Inferior parietal cortex (tissue), 1 donor: ENCODE results near the gene SETBP1.

Source experiments
- DNase-seq: peaks from one replicate; pipeline ENCODE4 v3.0.0-alpha.2; 2016; ENCODE audit errors: extremely low spot score

The SETBP1 gene

GRCh38 chr18:45066886-45067285, 386.2 kb downstream of the SETBP1 start:
- no peak for DNase-seq

DNA sequence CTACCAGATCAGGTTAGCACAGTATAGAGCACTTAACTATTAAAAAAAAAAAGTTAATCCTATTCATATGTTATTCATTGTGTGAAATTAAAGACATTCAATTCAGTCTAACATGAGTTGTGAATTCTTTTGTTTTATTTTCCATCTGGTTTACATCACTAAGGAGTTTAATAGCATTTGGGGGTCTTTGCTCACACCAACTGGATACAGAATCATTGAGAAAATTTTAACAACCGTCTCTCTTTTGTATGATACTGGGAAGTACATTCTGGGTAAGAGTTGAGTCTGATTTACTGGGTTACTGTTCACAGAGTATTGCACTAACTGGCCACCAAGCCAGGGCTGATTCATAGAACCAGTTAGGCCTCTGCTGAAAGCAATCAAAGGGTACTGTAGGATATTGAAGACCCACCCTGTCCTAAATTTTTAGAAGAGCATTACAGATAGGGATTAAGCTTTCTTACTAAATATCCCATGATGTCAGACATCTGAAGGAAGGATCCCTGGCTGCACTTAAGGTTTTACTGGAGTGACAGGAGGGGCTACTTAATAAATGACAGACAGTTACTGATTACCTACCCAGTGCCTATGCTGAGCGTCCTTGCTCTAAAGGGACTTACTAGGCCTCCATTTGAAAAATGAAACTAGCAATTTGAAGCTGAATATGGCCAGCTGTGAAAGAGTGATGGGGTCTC, 387.9 kb downstream of the SETBP1 start:
- DNase-seq: no peak

DNA sequence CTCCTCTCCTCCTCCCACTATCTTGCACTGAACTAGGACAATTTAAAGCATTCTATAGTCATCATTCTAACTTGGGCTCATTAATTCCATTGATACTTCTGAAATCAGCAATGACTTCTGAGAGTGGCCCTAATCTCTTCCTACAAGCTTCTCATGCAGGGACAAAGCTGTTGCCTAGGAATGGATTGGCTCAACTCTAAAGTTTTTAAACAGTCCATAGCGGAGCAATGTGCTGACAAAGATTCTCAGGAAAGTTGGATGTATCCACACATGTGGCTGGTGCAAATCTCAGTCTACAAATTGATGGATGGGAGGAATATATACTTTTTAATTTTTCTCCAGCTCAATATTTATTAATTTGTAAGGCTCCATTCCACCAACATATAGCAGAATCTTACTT, 388.9 kb downstream of the SETBP1 start:
- no peak for DNase-seq

DNA sequence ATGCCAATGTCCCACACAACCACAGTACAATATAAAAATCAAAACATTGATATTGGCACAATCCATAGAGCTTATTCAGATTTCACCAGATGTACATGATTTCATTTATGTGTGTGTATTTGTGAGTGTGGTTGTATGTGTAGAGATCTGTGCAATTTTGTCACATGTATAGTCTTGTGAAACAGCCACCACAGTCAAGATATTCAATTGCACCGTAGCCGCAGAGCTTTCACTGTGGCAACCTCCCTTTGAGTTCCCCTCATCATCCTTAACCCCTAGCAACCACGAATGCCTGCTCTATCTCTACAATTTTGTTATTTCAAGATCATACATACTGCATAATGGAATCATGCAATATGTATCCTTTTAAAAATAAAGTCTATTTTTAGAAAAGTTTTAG, 391.3 kb downstream of the SETBP1 start:
- no peak for DNase-seq

DNA sequence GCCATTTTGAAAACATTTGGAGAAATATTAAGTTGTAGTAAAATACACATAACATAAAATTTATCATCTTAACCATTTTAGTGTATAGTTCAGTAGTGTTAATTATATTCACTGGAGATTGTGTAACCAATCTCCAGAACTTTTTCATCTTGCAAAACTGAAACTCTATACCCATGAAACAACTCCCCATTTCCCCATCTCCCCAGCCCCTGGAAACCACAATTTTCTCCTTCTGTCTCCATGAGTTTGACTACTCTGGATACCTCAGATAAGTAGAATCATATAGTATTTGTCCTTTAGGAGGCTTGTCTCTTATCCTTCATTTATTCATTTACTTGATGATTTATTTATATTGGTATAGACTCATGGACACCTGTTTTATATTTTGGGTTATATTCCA, 392.9 kb downstream of the SETBP1 start:
- DNase-seq: no peak

DNA sequence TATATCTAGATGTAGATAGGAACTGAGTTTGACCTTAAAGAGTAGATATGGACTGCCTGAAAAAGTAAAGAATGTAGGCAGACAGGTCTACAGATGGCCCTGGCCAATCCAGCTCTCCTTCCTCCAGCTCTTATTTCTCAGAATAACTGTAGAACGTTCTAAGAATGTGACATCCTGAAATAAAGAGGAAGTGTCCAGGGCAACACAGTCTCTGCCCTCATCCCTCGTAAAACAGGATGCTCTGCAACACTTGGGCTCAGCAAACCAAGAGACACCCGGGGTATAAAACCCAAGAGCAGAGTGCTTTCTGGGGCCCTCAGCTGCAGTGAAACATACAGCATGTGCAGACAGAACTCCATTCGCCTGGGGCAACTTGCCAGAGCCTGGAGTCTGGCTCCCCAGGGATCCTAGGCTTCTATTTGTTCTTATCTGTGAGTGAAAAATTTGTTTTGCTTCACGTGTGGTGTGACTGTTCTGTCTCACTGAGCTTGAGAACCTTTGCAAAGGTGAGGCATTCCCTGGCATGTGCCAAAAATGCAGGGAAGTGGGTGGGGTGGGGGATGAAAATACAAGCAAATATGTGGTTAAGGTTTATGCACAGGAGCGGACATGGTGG, 401.0 kb downstream of the SETBP1 start:
- no peak for DNase-seq

GRCh38 chr18:45083226-45083855, 402.7 kb downstream of the SETBP1 start:
- DNase-seq: no peak

DNA sequence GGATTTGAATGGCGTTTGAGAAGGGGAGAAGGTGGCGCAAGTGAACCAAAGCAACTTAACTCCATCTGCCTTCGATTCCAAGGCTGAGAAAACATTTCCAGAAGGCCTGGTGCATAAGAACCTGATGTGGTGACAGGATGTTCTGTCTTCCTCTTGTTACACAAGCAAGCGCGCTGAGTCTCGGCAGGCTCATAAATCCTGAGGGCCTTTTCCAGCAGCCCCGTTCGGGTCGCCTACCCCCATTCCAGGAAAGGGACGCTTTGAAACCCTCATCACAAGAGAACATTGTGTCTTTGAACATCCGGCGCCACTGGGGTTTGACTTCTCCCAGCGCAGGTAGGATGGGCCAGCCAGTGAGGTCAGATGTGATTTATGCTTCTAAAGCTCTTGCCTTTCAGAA, 403.5 kb downstream of the SETBP1 start:
- no peak for DNase-seq

GRCh38 chr18:45085916-45086624, 405.4 kb downstream of the SETBP1 start:
- DNase-seq: no peak

DNA sequence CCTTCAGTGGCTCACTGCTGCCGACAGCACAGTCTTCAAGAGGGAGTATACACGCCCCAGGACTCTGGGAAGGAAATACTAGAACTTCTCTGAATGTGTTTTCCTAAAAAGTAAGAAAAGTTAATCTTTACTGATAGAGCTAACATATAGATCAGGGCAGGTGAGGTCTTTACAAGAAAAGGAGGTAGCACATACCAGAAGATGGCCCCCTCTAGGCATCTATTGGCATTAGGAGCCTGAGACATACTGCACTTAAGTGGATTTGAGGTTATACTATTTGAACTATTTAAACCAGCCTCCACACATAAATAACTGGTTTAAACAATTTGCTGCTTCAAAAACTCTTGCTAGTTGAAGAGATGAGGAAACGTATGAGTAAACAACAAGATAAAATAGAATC, 406.1 kb downstream of the SETBP1 start:
- no peak for DNase-seq

GRCh38 chr18:45090526-45091140, 409.9 kb downstream of the SETBP1 start:
- no peak for DNase-seq

DNA sequence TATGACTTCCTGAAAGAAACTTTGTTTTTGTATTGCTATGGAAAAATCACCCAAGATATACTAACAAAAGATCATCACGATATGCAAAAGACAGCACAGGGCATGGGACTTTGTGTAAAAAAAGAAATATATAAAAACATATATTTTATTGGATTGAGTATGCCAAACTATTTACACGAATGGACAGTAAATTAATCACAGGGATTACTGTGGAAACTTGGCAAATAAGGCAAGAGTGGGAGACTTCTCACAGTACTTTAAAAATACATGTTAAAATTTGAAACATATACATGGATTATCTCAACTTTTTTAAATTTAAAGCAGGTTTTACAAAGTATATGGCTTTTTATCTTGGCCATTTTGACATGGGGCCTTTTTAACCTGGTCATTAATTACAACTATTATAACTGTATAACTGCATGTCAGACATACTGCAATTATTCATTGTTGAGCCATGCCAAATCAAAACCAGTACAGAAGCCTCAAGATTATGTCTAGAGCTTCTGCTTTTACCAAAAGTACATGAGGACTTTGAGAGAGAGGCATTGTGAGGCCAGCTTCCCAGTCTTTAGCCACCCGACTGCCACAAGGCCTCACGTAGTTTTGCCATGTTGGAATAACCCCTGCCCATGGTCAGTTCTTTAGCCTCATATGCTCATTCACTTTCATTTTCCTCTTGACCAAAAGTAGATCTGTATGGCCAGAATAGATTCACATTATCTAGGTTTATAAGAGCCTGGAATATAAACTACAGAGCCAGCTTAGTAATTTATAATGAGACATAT, 419.8 kb downstream of the SETBP1 start:
- no peak for DNase-seq

DNA sequence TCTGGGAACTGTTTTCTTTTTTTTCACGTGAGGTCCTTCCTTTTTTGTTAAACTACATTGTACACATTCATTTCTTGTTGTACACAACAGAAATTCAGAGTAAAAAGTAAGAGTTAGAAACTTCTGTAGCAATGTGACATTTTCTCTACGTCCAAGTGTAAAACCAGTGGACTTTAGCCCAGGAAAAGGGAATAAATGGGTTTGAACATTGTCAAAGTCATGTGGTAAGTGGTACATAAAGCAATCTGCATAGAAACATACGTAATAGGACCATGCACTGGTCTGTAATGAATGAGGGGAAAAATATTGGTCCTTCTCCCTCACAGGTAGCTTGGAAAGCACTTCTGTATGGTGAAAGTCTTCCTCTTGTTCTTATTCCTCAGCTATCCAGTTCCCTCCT, 421.4 kb downstream of the SETBP1 start:
- no peak for DNase-seq

- DNase-seq: no peak
These were observed 422.2 kb downstream of the SETBP1 start for GRCh38 chr18:45102863-45103262.

GRCh38 chr18:45103319-45104048, 422.8 kb downstream of the SETBP1 start:
- DNase-seq: no peak

DNA sequence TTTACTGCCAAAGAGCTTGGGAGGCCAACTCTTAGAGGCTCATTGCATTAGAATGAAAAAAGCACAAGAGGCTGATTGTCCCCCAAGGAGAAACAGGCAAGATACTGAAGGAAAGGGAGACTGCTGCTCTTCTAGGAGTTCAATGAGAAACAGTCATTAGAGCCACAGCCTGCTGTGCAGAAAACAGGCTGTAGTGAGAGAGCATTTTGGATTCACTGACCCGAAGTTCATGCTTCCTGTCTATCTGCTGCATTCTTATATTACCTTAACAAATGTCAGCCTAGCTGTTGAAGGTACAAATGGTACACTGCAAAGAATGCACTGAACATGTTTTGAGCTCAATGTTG, 423.3 kb downstream of the SETBP1 start:
- no peak for DNase-seq

DNA sequence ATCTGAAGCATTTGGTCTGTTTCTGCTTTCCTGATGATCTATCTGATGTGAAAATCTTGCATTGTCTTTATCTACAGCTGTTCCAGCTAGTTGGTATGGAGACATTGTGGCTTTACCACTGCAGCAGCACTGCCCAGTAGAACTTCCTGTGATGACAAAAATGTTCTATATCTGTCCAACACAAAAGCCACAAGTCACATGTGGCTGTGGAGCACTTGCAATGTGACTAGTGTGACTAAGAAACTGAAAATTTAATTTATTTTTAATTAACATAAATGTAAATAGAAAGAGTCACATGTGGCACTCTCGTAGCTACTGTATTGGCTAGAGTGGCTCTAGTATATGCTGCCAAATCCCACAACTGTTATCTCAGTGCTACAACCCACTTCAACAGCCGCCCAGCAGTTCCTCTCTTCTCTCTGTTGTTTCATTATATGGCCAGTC, 425.7 kb downstream of the SETBP1 start:
- DNase-seq: no peak

GRCh38 chr18:45107425-45107824, 426.7 kb downstream of the SETBP1 start:
- DNase-seq: no peak

DNA sequence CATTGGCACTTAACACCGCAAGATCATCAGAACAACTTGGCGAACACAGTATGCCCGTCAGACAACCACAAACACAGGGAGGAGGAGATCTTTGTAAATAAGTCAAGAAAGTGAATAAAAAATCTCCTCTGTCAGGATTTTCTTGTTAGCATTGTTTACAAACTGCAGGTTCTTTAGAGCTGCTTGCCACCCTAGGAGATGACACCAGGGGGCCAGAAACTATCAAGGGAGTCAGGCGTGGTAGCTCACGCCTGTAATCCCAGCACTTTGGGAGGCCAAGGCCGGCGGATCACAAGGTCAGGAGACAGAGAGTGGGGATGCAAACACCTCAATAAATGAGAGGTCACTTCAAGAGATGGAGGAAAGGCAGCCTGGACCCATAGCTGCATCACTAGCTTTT, 428.1 kb downstream of the SETBP1 start:
- DNase-seq: no peak

GRCh38 chr18:45109271-45109670, 428.6 kb downstream of the SETBP1 start:
- no peak for DNase-seq

DNA sequence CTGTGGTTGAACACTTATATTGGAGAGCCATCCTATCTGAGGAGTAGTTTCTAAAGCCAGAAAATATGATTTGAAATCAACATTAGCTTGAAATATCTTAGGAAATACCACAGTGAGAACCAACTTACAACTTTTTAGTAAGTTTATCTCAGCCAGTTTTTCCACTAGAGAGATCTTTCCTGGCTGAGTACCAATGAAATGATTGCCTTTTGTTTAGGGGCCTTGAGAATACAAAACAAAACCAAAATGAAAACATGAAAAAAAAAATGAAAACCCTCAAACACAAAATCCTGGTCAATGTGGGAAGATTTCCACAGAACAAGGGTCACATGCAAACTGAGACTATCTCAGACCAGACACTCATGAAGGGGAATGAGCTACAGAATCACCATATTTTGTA, 429.0 kb downstream of the SETBP1 start:
- DNase-seq: no peak
